ENCODE results near the gene SH3RF1.
"Not testable (repeated sequence)": the region's sequence is repeated elsewhere in the genome, so short reads cannot be mapped to it uniquely, and the experiment has no call there.

SH3RF1 gene

GRCh38 chr4:169208516-169208915 is 62.2 kb downstream of the SH3RF1 start:
- no peaks in the 10 kb centered on the region for H3K36me3 Mint-ChIP-seq (ENCODE audit: low read depth)
- no peak overlapping the region for H3K27ac Mint-ChIP-seq
- H3K4me1 Mint-ChIP-seq (ENCODE audit: low read depth) = no peaks in the 10 kb centered on the region
- H3K9me3 Mint-ChIP-seq = peaks cover 4% of the 10 kb centered on the region
- DNase-seq = no peak
- peaks cover 9% of the 10 kb centered on the region for H3K27me3 Mint-ChIP-seq
- no peak overlapping the region for H3K4me3 Mint-ChIP-seq

GRCh38 chr4:169208090-169208455 is 62.7 kb downstream of the SH3RF1 start:
- Mint-ChIP-seq H3K4me3 (no peak overlapping the region), H3K27me3 (peaks cover 7% of the 10 kb centered on the region), H3K9me3 (peaks cover 1% of the 10 kb centered on the region), H3K27ac (no peak overlapping the region), H3K4me1 (ENCODE audit: low read depth) (no peaks in the 10 kb centered on the region), H3K36me3 (ENCODE audit: low read depth) (no peaks in the 10 kb centered on the region)
- DNase-seq = no peak

GRCh38 chr4:169207436-169208089 is 63.2 kb downstream of the SH3RF1 start:
- no peaks in the 10 kb centered on the region for H3K4me1 Mint-ChIP-seq (ENCODE audit: low read depth)
- no peak overlapping the region for H3K4me3 Mint-ChIP-seq
- DNase-seq = no peak
- no peaks in the 10 kb centered on the region for H3K36me3 Mint-ChIP-seq (ENCODE audit: low read depth)
- peaks cover 6% of the 10 kb centered on the region for H3K27me3 Mint-ChIP-seq
- no peaks in the 10 kb centered on the region for H3K9me3 Mint-ChIP-seq
- H3K27ac Mint-ChIP-seq = no peak overlapping the region

GRCh38 chr4:169205744-169206080 is 65.0 kb downstream of the SH3RF1 start:
- no peaks in the 10 kb centered on the region for H3K27me3 Mint-ChIP-seq
- no peaks in the 10 kb centered on the region for H3K9me3 Mint-ChIP-seq
- H3K4me1 Mint-ChIP-seq (ENCODE audit: low read depth) = no peaks in the 10 kb centered on the region
- no peak for DNase-seq
- no peak overlapping the region for H3K27ac Mint-ChIP-seq
- no peak overlapping the region for H3K4me3 Mint-ChIP-seq
- no peaks in the 10 kb centered on the region for H3K36me3 Mint-ChIP-seq (ENCODE audit: low read depth)

GRCh38 chr4:169205075-169205743 is 65.5 kb downstream of the SH3RF1 start:
- H3K27me3 Mint-ChIP-seq = no peaks in the 10 kb centered on the region
- no peak overlapping the region for H3K27ac Mint-ChIP-seq
- H3K36me3 Mint-ChIP-seq (ENCODE audit: low read depth) = no peaks in the 10 kb centered on the region
- DNase-seq = no peak
- H3K9me3 Mint-ChIP-seq = no peaks in the 10 kb centered on the region
- no peaks in the 10 kb centered on the region for H3K4me1 Mint-ChIP-seq (ENCODE audit: low read depth)
- H3K4me3 Mint-ChIP-seq = no peak overlapping the region

- Mint-ChIP-seq H3K9me3 (no peaks in the 10 kb centered on the region), H3K27me3 (peaks cover 5% of the 10 kb centered on the region), H3K4me1 (ENCODE audit: low read depth) (no peaks in the 10 kb centered on the region), H3K27ac (no peak overlapping the region), H3K36me3 (ENCODE audit: low read depth) (no peaks in the 10 kb centered on the region), H3K4me3 (no peak overlapping the region)
- no peak for DNase-seq
Measured at GRCh38 chr4:169203891-169204290, 66.9 kb downstream of the SH3RF1 start.

GRCh38 chr4:169203278-169203677 is 67.5 kb downstream of the SH3RF1 start:
- not testable (repeated sequence) for H3K9me3 Mint-ChIP-seq; H3K36me3 Mint-ChIP-seq (ENCODE audit: low read depth); H3K27me3 Mint-ChIP-seq; H3K4me1 Mint-ChIP-seq (ENCODE audit: low read depth); H3K27ac Mint-ChIP-seq; H3K4me3 Mint-ChIP-seq; DNase-seq

GRCh38 chr4:169202878-169203277 is 67.9 kb downstream of the SH3RF1 start:
- H3K4me1 Mint-ChIP-seq (ENCODE audit: low read depth) = no peaks in the 10 kb centered on the region

GRCh38 chr4:169202145-169202699 is 68.5 kb downstream of the SH3RF1 start:
- no peak overlapping the region for H3K4me3 Mint-ChIP-seq

More at GRCh38 chr4:169202878-169203277, 67.9 kb downstream of the SH3RF1 start:
- H3K27ac Mint-ChIP-seq = no peak overlapping the region
- no peak overlapping the region for H3K4me3 Mint-ChIP-seq
- H3K27me3 Mint-ChIP-seq = peaks cover 12% of the 10 kb centered on the region
- DNase-seq = no peak
- H3K36me3 Mint-ChIP-seq (ENCODE audit: low read depth) = no peaks in the 10 kb centered on the region
- H3K9me3 Mint-ChIP-seq = no peaks in the 10 kb centered on the region

GRCh38 chr4:169201222-169202144 is 69.3 kb downstream of the SH3RF1 start:
- H3K27me3 Mint-ChIP-seq = peaks cover 13% of the 10 kb centered on the region
- H3K36me3 Mint-ChIP-seq (ENCODE audit: low read depth) = no peaks in the 10 kb centered on the region
- no peak for DNase-seq
- H3K27ac Mint-ChIP-seq = no peak overlapping the region
- H3K9me3 Mint-ChIP-seq = no peaks in the 10 kb centered on the region
- H3K4me3 Mint-ChIP-seq = no peak overlapping the region
- no peaks in the 10 kb centered on the region for H3K4me1 Mint-ChIP-seq (ENCODE audit: low read depth)

More at GRCh38 chr4:169202145-169202699, 68.5 kb downstream of the SH3RF1 start:
- H3K4me1 Mint-ChIP-seq (ENCODE audit: low read depth) = no peaks in the 10 kb centered on the region
- no peak for DNase-seq
- no peaks in the 10 kb centered on the region for H3K36me3 Mint-ChIP-seq (ENCODE audit: low read depth)
- H3K27ac Mint-ChIP-seq = no peak overlapping the region
- no peaks in the 10 kb centered on the region for H3K9me3 Mint-ChIP-seq
- H3K27me3 Mint-ChIP-seq = peaks cover 13% of the 10 kb centered on the region

GRCh38 chr4:169200361-169201030 is 70.3 kb downstream of the SH3RF1 start:
- Mint-ChIP-seq H3K36me3 (ENCODE audit: low read depth) (no peaks in the 10 kb centered on the region), H3K27ac (no peak overlapping the region), H3K4me3 (no peak overlapping the region), H3K4me1 (ENCODE audit: low read depth) (no peaks in the 10 kb centered on the region), H3K27me3 (peaks cover 13% of the 10 kb centered on the region), H3K9me3 (no peaks in the 10 kb centered on the region)
- no peak for DNase-seq

- peaks cover 13% of the 10 kb centered on the region for H3K27me3 Mint-ChIP-seq
- H3K36me3 Mint-ChIP-seq (ENCODE audit: low read depth) = no peaks in the 10 kb centered on the region
- no peak overlapping the region for H3K4me3 Mint-ChIP-seq
- no peak overlapping the region for H3K27ac Mint-ChIP-seq
- H3K4me1 Mint-ChIP-seq (ENCODE audit: low read depth) = no peaks in the 10 kb centered on the region
- peaks cover 2% of the 10 kb centered on the region for H3K9me3 Mint-ChIP-seq
- DNase-seq = no peak
Measured at GRCh38 chr4:169199184-169199583, 71.6 kb downstream of the SH3RF1 start.

GRCh38 chr4:169198167-169198566 is 72.6 kb downstream of the SH3RF1 start:
- H3K4me1 Mint-ChIP-seq (ENCODE audit: low read depth) = no peaks in the 10 kb centered on the region
- H3K27ac Mint-ChIP-seq = no peak overlapping the region
- peaks cover 2% of the 10 kb centered on the region for H3K9me3 Mint-ChIP-seq
- no peak overlapping the region for H3K4me3 Mint-ChIP-seq
- peaks cover 13% of the 10 kb centered on the region for H3K27me3 Mint-ChIP-seq
- no peak for DNase-seq
- no peaks in the 10 kb centered on the region for H3K36me3 Mint-ChIP-seq (ENCODE audit: low read depth)

GRCh38 chr4:169197206-169197605 is 73.5 kb downstream of the SH3RF1 start:
- H3K36me3 Mint-ChIP-seq (ENCODE audit: low read depth); DNase-seq; H3K4me1 Mint-ChIP-seq (ENCODE audit: low read depth); H3K9me3 Mint-ChIP-seq; H3K27ac Mint-ChIP-seq; H3K4me3 Mint-ChIP-seq: not testable (repeated sequence)
- H3K27me3 Mint-ChIP-seq = peaks cover 13% of the 10 kb centered on the region
